ENCODE results near the gene PRPF38B. TPM values are rescaled to one million over a fixed set of nuclear protein-coding genes. Genes with fewer than 3 reads are reported as not detected.

PRPF38B gene
- total and polyA plus RNA-seq, 9 of the 15 experiments (the other 6 are each of a cell fraction or from before 2014, with no cell fraction given): 25.3 to 85.5 (median 66.4) TPM

GRCh38 chr1:108747171-108747850, 55.2 kb downstream of the PRPF38B start (continued):
- peak; percentile 63 for TF ChIP-seq ZBTB40 (IDR thresholded peaks at IDR 0.05)
- no peak for TF ChIP-seq ZBTB40 (CRISPR knock-in tag; IDR thresholded peaks at IDR 0.05)
- no peak for TF ChIP-seq E2F6 (IDR thresholded peaks at IDR 0.05; ENCODE audit: borderline replicate concordance in 1 of 2, extremely low read depth in 1 of 2, insufficient read depth in 1 of 2, insufficient read length in 1 of 2, low read depth in 1 of 2, low read length in 1 of 2, poor library complexity in 1 of 2, severe bottlenecking in 1 of 2)
- no peak for TF ChIP-seq KAT8 (IDR thresholded peaks at IDR 0.05; ENCODE audit: low read depth)
- TF ChIP-seq HEY1 (CRISPR knock-in tag; IDR thresholded peaks at IDR 0.05; ENCODE audit: borderline replicate concordance): no peak
- no peak for TF ChIP-seq DDX20 (tag; IDR thresholded peaks at IDR 0.05; ENCODE audit: low read depth)
- no peak for TF ChIP-seq CBX5 (IDR thresholded peaks at IDR 0.05; ENCODE audit: borderline replicate concordance, low read depth)
- TF ChIP-seq ARID1B (IDR thresholded peaks at IDR 0.05): no peak
- TF ChIP-seq MLLT1 (IDR thresholded peaks at IDR 0.05): no peak
- TF ChIP-seq ZBED1 (IDR thresholded peaks at IDR 0.05): no peak
- no peak for TF ChIP-seq ZC3H8 (IDR thresholded peaks at IDR 0.05)
- TF ChIP-seq TFAM (CRISPR knock-in tag; conservative IDR thresholded peaks at IDR 0.05): no peak
- no peak for TF ChIP-seq HOMEZ (CRISPR knock-in tag; IDR thresholded peaks at IDR 0.05)
- TF ChIP-seq MED1 (CRISPR knock-in tag; IDR thresholded peaks at IDR 0.05; ENCODE audit: borderline replicate concordance): no peak
- no peak for TF ChIP-seq ZEB2 (IDR thresholded peaks at IDR 0.05)

Data from K562 (cell line).